HUES48 (cell line): ENCODE results near the gene THAP3.
"Not testable (repeated sequence)": the region's sequence is repeated elsewhere in the genome, so short reads cannot be mapped to it uniquely, and the experiment has no call there.

Experiments
- H3K27ac ChIP-seq: one replicate; pipeline ENCODE4 v1.7.0; 2013; ENCODE audit warnings: low read depth, low read length, inconsistent platforms
- H3K27me3 ChIP-seq: 2 replicates; pipeline ENCODE4 v1.6.1; 2013; ENCODE audit warnings: mild to moderate bottlenecking, low read length; ENCODE audit not compliant: control insufficient read depth, insufficient read depth
- H3K36me3 ChIP-seq: 2 replicates; pipeline ENCODE4 v1.6.1; 2013; ENCODE audit warnings: low read length; ENCODE audit not compliant: control insufficient read depth, insufficient read depth
- H3K4me1 ChIP-seq: 2 replicates; pipeline ENCODE4 v1.6.1; 2013; ENCODE audit warnings: mild to moderate bottlenecking, low read length; ENCODE audit not compliant: control insufficient read depth, insufficient read depth
- H3K4me3 ChIP-seq: 2 replicates; pipeline ENCODE4 v1.5.1; 2013; ENCODE audit warnings: mild to moderate bottlenecking, low read depth, low read length
- H3K9ac ChIP-seq: 2 replicates; pipeline ENCODE4 v1.6.1; 2013; ENCODE audit warnings: mild to moderate bottlenecking, low read depth, low read length, moderate library complexity
- H3K9me3 ChIP-seq: 2 replicates; pipeline ENCODE4 v1.6.1; 2013; ENCODE audit warnings: low read length; ENCODE audit not compliant: control insufficient read depth, insufficient read depth

THAP3 gene

GRCh38 chr1:6645018-6645417 is 20.4 kb downstream of the THAP3 start:
- Histone ChIP-seq H3K9me3 (no peaks in the 10 kb centered on the region), H3K4me1 (peaks cover 3% of the 10 kb centered on the region; the same call in 1 of the 2 replicates), H3K27me3 (no peaks in the 10 kb centered on the region), H3K9ac (no peak overlapping the region), H3K36me3 (peaks cover 61% of the 10 kb centered on the region), H3K27ac (no peak overlapping the region), H3K4me3 (no peak overlapping the region)

DNA sequence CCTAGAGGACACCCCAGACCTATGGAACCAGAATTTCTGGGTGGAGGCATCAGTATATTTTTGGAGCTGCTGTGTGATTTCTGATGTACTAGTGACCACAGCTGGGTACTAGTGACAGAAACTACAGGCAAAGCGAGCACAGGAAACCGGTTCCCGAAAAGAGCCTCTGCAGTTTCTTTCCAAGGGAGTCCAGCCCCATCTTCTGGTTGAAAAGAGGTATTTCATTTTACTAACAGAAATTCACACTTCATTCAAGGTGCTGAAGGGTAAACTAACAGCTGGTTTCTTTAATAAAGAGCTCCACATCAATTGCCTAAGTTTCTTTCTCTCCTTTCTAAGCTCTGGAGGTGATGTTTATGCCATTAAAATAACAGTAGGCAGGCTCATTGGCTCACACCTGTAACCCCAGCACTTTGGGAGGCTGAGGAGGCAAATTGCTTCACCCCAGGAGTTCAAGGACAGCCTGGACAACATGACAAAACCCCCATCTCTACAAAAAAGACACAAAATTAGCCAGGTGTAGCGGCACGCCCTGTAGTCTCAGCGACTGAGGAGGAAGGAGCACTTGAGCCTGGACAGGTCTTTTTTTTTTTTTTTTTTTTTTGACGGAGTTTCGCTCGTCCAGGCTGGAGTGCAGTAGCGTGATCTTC is 22.0 kb downstream of the THAP3 start:
- H3K27ac ChIP-seq = no peak overlapping the region
- peaks cover 62% of the 10 kb centered on the region for H3K36me3 ChIP-seq
- peaks cover 3% of the 10 kb centered on the region; the same call in 1 of the 2 replicates for H3K4me1 ChIP-seq
- no peaks in the 10 kb centered on the region for H3K9me3 ChIP-seq
- no peak overlapping the region for H3K9ac ChIP-seq
- H3K27me3 ChIP-seq = no peaks in the 10 kb centered on the region
- no peak overlapping the region for H3K4me3 ChIP-seq

GRCh38 chr1:6648556-6648955 is 23.9 kb downstream of the THAP3 start:
- peaks cover 3% of the 10 kb centered on the region; the same call in 1 of the 2 replicates for H3K4me1 ChIP-seq
- H3K9me3 ChIP-seq = no peaks in the 10 kb centered on the region
- H3K36me3 ChIP-seq = peaks cover 65% of the 10 kb centered on the region
- H3K9ac ChIP-seq = no peak overlapping the region
- no peak overlapping the region for H3K27ac ChIP-seq
- H3K27me3 ChIP-seq = no peaks in the 10 kb centered on the region
- H3K4me3 ChIP-seq = no peak overlapping the region

DNA sequence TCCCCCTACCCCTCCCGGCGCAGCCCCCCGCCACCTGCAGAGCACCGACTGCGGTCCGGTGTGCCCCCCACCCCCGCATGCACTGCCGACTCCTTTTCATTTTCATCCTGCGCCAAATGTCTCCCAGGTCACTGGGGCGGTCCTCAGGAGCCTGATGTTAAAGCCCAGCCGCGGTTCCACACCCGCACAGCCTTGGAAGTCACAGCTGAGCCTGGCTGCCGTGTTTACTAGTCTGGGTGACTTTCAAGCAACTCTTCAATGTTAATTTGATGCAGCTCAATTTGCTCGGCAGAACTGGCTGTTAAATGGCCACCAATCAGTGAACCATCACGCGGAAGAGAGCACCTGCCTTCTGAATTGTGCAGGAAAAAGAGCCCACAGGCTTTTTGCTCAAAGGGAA is 27.2 kb downstream of the THAP3 start:
- Histone ChIP-seq H3K36me3 (peaks cover 51% of the 10 kb centered on the region), H3K4me1 (no peaks in the 10 kb centered on the region; the same call in 1 of the 2 replicates), H3K27ac (no peak overlapping the region), H3K9me3 (no peaks in the 10 kb centered on the region), H3K4me3 (no peak overlapping the region), H3K27me3 (no peaks in the 10 kb centered on the region), H3K9ac (no peak overlapping the region)

DNA sequence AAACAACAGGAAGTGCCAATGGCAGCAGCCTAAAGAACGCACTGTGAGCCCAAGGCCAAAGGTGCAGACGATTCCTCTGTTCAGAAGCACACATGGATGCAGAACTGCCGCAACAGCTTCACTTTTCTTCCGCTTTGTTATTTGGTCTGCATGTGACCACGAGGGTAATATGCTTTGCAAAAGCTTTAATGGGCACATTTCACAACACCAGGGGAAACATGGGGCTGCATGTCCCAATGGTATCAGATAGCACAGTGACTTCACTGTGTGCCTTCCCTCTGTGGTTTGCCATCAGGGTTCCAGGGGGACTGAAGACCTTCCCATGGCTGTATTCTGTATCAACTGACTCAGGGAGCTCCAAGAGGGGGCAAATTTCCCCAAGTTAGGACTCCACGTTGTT is 28.3 kb downstream of the THAP3 start:
- H3K9me3 ChIP-seq = no peaks in the 10 kb centered on the region
- no peaks in the 10 kb centered on the region for H3K27me3 ChIP-seq
- H3K27ac ChIP-seq = no peak overlapping the region
- H3K9ac ChIP-seq = no peak overlapping the region
- H3K4me3 ChIP-seq = no peak overlapping the region
- peaks cover 57% of the 10 kb centered on the region for H3K36me3 ChIP-seq
- no peaks in the 10 kb centered on the region for H3K4me1 ChIP-seq

DNA sequence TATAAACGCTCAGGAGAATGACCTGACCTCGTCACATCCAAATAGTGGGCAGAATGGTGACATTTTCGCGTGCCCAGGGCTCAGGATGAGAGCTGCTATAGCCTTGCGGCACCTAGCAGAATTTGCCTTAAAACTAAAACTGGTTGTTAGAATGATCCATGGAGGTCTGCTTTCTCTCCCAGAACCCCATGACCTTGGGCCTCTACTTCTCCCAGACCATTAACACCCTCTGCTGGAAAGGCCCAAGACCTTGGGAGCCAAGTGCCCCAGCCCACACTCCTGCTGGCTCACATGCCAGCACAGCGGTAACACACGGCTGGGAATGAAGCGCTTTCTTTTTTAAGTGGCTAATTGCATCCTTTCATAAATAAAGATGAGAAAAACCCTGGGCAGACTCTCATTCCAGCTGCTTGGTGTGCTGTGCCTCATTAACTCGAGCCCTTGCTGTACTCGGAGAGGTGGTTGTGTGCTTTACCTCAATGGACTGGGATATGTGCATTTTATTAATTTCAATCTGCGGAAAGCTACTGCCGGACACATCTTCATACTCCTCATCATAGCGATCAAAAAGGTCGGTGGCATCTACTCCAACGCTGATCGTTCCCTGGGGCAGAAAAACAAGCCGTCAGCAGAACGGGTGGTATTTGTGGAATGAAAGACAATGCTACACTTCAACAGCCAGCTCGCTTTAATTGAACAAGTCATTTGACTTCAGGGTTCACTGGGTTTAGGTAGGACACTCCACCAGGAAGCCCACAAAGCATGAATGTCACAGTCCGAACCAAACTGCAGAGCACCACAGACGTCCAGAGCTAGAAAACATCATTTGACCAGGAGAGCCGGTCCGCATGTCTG is 29.0 kb downstream of the THAP3 start:
- Histone ChIP-seq H3K27ac (no peak overlapping the region), H3K4me3 (no peak overlapping the region), H3K36me3 (peaks cover 58% of the 10 kb centered on the region)

GRCh38 chr1:6657138-6657537 is 32.5 kb downstream of the THAP3 start:
- no peak overlapping the region for H3K27ac ChIP-seq
- H3K27me3 ChIP-seq = no peaks in the 10 kb centered on the region
- peaks cover 42% of the 10 kb centered on the region for H3K36me3 ChIP-seq
- H3K4me1 ChIP-seq = no peaks in the 10 kb centered on the region
- H3K9me3 ChIP-seq = no peaks in the 10 kb centered on the region
- no peak overlapping the region for H3K9ac ChIP-seq
- H3K4me3 ChIP-seq = no peak overlapping the region

More for the DNA sequence above, 29.0 kb downstream of the THAP3 start:
- Histone ChIP-seq H3K9ac (no peak overlapping the region), H3K27me3 (no peaks in the 10 kb centered on the region), H3K9me3 (no peaks in the 10 kb centered on the region), H3K4me1 (no peaks in the 10 kb centered on the region)

DNA sequence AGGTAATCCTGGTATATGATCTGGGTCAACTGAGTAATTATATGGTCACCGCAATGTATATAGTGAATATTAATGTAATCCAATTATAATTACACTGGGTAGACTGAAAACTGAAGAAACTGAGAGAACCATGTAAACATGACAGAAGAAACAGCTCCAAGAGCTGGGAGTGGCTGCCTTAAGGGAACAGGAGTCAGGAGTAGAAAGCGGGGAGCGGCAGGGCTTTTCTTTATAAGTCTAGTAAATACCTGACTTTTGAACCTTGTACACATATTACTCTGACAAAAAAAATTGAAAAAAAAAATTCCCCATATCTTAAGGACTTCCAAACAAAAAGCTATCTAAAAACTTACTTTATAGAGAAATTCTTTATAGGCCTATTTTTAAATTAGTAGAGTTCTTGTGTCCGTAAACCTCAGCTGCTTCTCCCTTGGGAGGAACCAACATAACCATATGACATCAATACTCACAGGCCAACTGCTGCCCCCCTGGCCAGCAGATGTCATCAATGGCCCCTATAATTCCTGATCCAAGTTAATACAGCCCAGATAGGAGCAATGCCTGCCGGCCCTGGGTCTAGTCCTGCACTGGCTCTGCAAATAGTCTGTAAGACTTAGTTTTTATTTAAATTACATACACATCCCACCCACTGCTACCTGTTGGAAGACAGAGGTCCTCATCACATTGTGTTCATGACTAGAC is 33.8 kb downstream of the THAP3 start:
- Histone ChIP-seq H3K9ac (no peak overlapping the region), H3K4me3 (no peak overlapping the region), H3K4me1 (no peaks in the 10 kb centered on the region), H3K27me3 (no peaks in the 10 kb centered on the region), H3K27ac (no peak overlapping the region), H3K9me3 (no peaks in the 10 kb centered on the region), H3K36me3 (peaks cover 32% of the 10 kb centered on the region)

- H3K9ac ChIP-seq = no peak overlapping the region
- H3K4me1 ChIP-seq = no peaks in the 10 kb centered on the region
- H3K36me3 ChIP-seq = peaks cover 28% of the 10 kb centered on the region
- H3K27me3 ChIP-seq = no peaks in the 10 kb centered on the region
- no peak overlapping the region for H3K27ac ChIP-seq
- no peaks in the 10 kb centered on the region for H3K9me3 ChIP-seq
- H3K4me3 ChIP-seq = no peak overlapping the region
Observed at GRCh38 chr1:6660415-6661049, 35.9 kb downstream of the THAP3 start.

DNA sequence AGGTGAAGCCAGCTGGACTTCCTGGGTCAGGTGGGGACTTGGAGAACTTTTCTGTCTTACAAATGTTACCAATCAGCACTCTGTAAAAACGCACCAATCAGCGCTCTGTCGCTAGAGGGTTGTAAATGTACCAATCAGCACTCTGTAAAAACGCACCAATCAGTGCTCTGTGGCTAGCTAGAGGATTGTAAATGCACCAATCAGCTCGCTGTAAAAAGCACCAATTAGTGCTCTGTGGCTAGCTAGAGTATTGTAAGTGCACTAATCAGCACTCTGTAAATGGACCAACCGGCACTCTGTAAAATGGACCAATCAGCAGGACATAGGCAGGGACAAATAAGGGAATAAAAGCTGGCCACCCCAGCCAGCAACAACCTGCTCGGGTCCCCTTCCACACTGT is 37.8 kb downstream of the THAP3 start:
- H3K4me3 ChIP-seq, H3K9me3 ChIP-seq, H3K27me3 ChIP-seq, H3K9ac ChIP-seq, H3K4me1 ChIP-seq, H3K27ac ChIP-seq: not testable (repeated sequence)
- peaks cover 41% of the 10 kb centered on the region for H3K36me3 ChIP-seq
